Muscle of back (tissue), 13 donors: ENCODE measurements around the gene KIRREL3. TPM values are rescaled to one million over a fixed set of nuclear protein-coding genes. Genes with fewer than 3 reads are reported as not detected.

Experiments
- DNase-seq, 3 donors: peaks; one replicate each; pipeline versions ENCODE4 v3.0.0 to v3.0.0-alpha.2; 2013
- long read RNA-seq, 9 donors: transcript quantifications; one replicate each; lab custom pipeline, GENCODE V29; 2026
- polyA plus RNA-seq, 10 donors: library from polyadenylated mRNA; unstranded; fragments of 120-200 nt; gene quantifications; one replicate each; pipeline ENCODE4 v1.2.1, GENCODE V29; 2013; ENCODE audit not compliant: insufficient read length in 10 of 10

Gene KIRREL3
- polyA plus RNA-seq, result 1 to 10 TPM in 7 of 10 donors, under 1 TPM in 3; 0.44 to 2.8 (median 1.2) TPM
- long read RNA-seq, donor 1, result 0 reads
- long read RNA-seq, donor 2, result 0 reads
- long read RNA-seq, donor 3, result 0 reads
- long read RNA-seq, donor 4, result 0 reads
- long read RNA-seq, donor 5, result 0 reads
- long read RNA-seq, donor 6, result 0 reads
- long read RNA-seq, donor 7, result 0 reads
- long read RNA-seq, donor 8, result 0 reads
- long read RNA-seq, donor 9, result 0 reads

DNA sequence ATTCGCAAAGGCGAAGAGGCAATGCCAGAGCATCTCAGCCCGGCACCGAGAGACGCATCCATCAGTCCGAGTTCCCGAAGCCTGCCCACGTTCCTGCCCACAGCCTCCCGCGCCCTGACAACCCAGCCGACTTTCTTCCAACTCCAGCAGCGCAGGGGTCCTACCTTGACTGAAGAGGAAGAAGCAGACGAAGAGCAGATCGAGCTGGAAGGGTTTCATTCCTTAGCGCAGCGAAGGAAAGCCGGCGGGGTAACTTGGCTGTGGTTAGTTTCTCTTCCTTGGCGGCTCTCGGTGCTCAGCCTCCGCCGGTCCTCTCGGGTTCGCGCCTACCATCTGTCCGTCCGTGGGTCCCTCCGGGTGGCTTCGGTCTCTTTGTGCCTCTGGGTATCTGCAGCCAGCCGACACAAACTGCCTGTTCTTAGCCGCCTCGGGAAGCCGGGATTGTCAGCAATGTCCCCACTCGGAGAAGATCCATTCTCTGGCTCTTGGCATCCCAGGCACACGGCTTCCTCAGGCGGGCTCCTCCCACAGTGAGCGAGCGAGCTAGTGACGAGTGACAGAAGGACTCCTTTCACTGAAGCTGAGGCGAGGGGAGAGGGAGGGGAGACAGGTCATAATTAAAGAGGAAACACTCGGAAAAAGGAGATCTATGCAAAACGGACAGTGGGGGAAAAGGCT lies at the start of gene KIRREL3:
Gene KIRREL3, minus strand, starts transcription at position 480 of the 678 bp plus-strand sequence.
- DNase-seq, result peak in 1 of 3 donors; percentile 68

DNA sequence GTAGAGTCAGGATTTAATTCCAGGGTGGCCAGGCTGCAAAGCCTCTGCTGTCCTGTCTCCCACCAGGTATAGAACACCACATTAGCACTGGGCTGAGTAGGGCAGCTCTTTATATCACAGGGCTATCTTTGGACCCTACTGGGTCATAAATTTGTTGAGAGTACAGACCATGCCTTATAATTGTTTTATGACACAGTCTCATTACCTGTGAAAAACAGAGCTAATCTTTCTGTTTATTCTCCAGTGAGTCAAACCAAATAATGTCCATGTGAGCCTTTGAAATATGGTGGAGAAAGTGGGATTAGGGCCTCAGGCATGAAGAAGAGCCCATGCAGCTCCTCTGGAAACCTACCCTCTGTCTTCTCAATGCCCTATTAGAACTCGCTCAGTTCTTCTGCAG lies 49.6 kb upstream of the KIRREL3 start:
- DNase-seq, result no peak

DNA sequence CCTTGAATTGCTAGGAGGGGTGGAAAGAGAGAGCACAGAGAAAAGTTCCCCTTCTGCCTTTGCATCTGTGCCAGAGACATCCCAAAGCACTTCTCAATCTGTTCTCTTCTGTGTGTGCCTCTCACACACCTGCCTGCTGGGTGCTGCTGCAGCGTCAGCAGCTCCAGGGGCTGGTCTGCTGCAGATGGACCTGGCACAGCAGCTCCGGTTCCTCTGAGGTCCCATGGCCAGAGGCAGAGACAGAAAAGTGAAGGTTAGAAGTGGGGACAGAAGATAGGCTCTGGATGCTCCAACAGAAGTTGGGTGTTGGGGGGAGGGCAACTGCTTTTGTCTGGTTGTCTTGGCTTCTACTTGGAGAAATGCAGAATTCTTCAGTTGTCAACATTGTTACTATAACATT lies 48.9 kb upstream of the KIRREL3 start:
- DNase-seq, result no peak

DNA sequence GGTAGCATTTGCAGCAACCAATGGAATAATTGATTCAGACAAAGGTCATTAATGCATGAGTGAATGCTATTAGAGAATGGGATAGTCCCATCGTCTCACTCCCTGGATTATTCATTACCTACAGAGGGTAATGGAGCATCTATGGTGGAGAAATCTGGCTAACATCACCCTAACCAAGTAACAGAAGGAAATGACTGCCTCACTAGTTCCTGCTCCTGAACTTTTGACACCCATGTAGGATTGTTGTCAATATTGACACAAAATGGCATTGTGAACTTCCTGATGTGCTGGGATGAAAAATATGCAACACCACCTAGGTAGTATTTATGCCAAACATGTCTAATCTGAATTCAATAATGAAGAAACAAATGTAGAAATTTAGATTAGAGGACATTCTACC lies 44.0 kb upstream of the KIRREL3 start:
- DNase-seq, result no peak

GRCh38 chr11:127042445-127042844 lies 41.9 kb upstream of the KIRREL3 start:
- peak in 1 of 3 donors; percentile 66 for DNase-seq

GRCh38 chr11:127039591-127039990 lies 39.0 kb upstream of the KIRREL3 start:
- no peak for DNase-seq

DNA sequence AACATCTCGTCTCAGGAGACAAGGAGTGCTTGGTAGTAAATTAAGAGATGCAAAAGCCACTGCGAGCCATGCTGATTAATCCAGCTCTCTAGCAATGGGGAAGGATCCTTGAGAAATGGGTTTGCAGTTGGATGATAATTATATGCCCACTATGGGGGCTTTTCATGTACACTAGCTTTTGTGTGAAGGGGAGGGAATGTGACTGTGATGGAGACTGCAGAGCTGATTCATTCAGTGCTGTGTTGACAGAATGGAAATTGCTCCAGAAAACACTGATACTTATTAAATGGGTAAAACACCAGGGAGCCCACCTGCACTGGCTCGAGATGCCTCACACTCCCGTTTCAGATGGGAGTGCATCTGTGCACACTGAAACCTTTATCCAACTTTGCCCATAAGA lies 37.0 kb upstream of the KIRREL3 start:
- no peak for DNase-seq

DNA sequence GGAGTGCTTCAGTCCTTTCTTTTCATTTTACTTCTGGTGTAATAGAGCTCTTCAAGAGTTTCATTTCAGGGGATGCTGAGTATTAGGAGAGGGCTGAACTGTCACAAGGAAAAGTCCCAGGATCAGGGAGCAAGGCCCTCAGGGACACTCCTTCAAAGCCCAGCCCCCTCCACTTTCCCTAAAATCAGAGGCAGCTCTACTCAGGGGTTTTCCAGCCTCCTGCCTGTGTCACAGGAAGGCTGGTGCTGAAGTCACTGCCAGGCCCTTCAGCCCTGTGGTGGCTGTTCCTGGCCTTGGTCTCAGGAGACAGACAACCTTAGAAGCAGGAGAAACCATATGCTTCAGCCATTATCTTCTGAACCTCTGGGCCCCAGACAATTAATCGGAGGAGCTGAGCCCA lies 36.4 kb upstream of the KIRREL3 start:
- no peak for DNase-seq

DNA sequence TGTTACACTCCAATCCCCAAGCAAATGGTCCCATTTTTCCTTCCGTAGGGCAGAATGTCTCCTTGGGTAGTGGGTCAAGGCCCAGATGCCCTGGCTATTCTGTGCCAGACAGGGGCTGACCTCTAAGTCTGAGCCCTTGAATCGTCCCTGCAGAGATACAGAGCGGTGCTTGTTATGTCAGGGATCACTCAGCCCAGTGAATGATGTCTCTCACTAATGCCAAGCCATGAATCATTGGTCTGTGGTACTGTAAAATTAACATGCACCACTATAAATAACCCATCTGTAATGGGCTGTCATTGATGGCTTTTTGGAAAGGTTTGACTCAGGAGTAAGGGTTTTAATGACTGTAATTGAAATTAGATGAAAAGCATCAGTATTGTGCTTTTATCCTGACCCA lies 35.3 kb upstream of the KIRREL3 start:
- DNase-seq, result no peak

DNA sequence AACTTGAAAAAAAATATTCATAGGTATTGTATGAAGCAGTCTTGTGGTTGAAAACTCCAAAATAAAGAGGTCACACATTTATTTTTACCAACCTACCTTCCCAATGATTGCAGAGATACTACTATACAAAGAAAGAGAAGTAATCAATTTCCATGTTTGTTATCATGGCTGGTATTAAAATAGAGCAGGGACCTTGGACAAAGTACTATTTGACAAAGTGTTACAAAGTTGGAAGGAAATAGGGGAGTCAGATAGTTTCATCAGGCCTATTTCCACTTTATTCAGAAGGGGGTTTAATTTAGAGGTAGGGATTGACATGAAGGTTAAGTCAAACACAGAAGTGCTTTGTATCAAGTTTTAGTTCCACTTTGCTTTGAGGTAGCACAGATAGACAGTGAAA lies 34.4 kb upstream of the KIRREL3 start:
- DNase-seq, result no peak

- DNase-seq, result peak in 2 of 3 donors; percentile 3 to 26
Measured at GRCh38 chr11:127028648-127029047, 28.1 kb upstream of the KIRREL3 start.

DNA sequence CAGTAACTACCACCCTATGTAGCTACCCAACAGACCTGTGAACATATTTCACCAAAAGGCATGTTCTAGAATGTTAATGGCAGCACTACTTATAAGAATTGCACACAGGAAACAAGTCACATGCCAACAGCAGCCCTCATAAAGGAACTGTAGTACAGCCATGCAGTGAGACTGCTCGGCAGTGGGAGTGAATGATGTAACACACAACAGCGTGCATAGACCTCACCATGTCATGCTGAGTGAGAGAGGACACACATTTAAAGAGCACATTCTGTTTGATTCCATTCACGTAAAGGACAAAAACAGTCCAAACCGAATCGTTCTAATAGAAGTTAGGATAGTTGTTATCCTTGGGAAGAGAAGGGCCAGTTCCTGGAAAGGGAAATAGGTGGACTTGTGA lies 27.2 kb upstream of the KIRREL3 start:
- no peak for DNase-seq

- no peak for DNase-seq
Measured at GRCh38 chr11:127027000-127027399, 26.4 kb upstream of the KIRREL3 start.

- DNase-seq, result no peak
Measured at GRCh38 chr11:127023991-127024390, 23.4 kb upstream of the KIRREL3 start.

GRCh38 chr11:127018683-127019279 lies 18.2 kb upstream of the KIRREL3 start:
- no peak for DNase-seq

DNA sequence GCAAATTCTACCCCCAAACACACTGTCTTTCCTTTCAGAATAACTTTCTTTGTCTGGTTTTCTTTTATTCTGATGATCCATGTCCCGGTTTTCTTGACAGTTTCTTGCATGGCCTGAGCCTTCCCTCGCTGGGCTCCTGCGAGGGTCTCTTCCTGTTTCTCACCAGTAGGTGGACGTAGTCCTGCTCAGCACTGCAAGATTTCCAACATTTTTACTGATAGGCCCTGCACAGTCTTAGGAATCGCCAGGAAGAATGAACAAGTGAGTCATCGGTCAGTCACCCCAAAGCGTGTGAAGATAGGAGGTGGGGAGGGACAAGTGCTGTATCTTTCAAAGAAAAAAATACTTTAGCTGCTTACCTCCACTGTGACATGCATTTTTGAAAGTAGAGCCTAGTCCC lies 16.9 kb upstream of the KIRREL3 start:
- DNase-seq, result peak in 2 of 3 donors; percentile 35 to 66

GRCh38 chr11:127013550-127013949 lies 13.0 kb upstream of the KIRREL3 start:
- no peak for DNase-seq

DNA sequence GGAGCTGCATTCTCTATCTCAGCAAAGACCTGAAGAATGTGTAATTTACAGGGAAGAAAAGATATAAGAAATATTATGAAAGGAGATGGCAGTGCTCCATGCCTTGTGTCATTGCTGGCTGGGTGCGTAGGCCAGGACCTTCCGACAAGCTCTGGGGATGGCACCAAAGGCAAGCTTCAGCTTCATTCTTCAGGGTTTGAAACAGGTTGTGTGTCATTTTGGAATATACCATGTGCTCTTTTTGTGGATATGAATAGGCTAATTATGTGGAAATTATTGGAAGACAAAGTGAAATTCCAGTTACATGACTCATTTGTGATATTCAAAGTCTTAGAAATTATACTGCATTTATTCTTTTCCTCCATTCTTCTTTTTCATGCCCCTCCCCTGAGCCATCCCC lies 5.7 kb upstream of the KIRREL3 start:
- no peak for DNase-seq

GRCh38 chr11:127003260-127003981 lies 2.9 kb upstream of the KIRREL3 start:
- DNase-seq, result peak in 1 of 3 donors; percentile 83

DNA sequence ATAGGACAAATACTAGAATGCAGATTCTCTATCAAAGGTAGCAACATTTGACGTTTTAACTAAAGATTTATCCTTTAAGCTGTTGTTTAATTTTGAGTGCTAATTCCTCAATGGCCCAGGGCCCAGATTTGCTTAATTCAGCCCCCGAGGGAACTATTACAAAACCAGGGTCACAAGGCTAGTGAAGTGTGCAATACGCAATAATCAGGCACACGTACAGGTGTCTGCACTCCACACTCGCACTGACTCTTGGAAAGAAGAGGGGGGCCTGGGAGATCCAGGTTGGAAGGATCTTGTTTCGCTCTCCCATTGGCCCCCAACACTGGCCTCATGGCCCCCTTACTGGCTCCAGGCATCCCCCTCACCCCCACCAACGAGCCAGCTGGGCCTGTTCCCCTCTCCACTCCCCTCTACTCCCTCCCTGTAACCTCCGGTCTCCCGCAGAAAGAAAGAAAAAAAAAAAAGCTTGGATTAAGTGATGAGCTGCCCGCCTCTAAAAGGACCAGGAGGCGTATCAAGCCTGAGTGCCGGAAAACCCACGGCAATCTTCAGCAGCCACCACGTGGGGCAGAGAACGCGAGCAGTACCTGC lies 2.2 kb upstream of the KIRREL3 start:
- no peak for DNase-seq

GRCh38 chr11:127000981-127001380 lies 411 bp upstream of the KIRREL3 start:
- no peak for DNase-seq

GRCh38 chr11:126999366-126999765 lies 1.2 kb downstream of the KIRREL3 start:
- no peak for DNase-seq
